ENCODE measurements around the gene ENDOV. TPM values are rescaled to one million over a fixed set of nuclear protein-coding genes. Genes with fewer than 3 reads are reported as not detected.

Gene ENDOV
- total and polyA plus RNA-seq, 2 donors (not counting 1 experiment from before 2014, with no cell fraction given), result 13.1 to 28.7 TPM

- H2AFZ ChIP-seq (ENCODE audit: low read length), result no peak overlapping the region
- H3K79me2 ChIP-seq (ENCODE audit: control insufficient read depth, insufficient read depth, low read length), result no peaks in the 10 kb centered on the region
- DNase-seq (ENCODE audit: low read depth in 2 of 2), result no peak
Measured at GRCh38 chr17:80431246-80432195, 16.6 kb downstream of the ENDOV start.

GRCh38 chr17:80432350-80432955 is 17.5 kb downstream of the ENDOV start:
- H2AFZ ChIP-seq (ENCODE audit: low read length), result no peak overlapping the region
- no peaks in the 10 kb centered on the region for H3K4me1 ChIP-seq (ENCODE audit: control insufficient read depth, extremely low read depth, insufficient read depth, low read length)
- H3K9ac ChIP-seq (ENCODE audit: insufficient read depth, low read length), result no peak overlapping the region
- no peaks in the 10 kb centered on the region for H3K9me3 ChIP-seq (ENCODE audit: control insufficient read depth, insufficient read depth, low read depth, low read length)
- no peaks in the 10 kb centered on the region for H4K20me1 ChIP-seq (ENCODE audit: control insufficient read depth, extremely low read depth, insufficient read depth, low read length)
- no peak overlapping the region for H3K4me2 ChIP-seq (ENCODE audit: extremely low read depth, insufficient read depth, low read length)
- no peaks in the 10 kb centered on the region for H3K79me2 ChIP-seq (ENCODE audit: control insufficient read depth, insufficient read depth, low read length)
- TF ChIP-seq EZH2 (IDR thresholded peaks at IDR 0.05; ENCODE audit: low read length, missing control alignments) (no peak), CTCF (conservative IDR thresholded peaks at IDR 0.05 in 1 of 2, IDR thresholded peaks at IDR 0.05 in 1 of 2; ENCODE audit: low read depth in 1 of 2, low read length in 2 of 2) (no peak)
- H3K36me3 ChIP-seq (ENCODE audit: control insufficient read depth, insufficient read depth, low read length), result no peaks in the 10 kb centered on the region
- H3K27ac ChIP-seq (ENCODE audit: insufficient read depth, low read length), result no peak overlapping the region
- peaks cover 2% of the 10 kb centered on the region for H3K27me3 ChIP-seq (ENCODE audit: control insufficient read depth, insufficient read depth, low read length)
- DNase-seq (ENCODE audit: low read depth in 2 of 2), result no peak
- H3K4me3 ChIP-seq (replicated peaks in 1 of 4; ENCODE audit: control extremely low read depth in 1 of 4, insufficient read depth in 1 of 4, low read depth in 3 of 4, low read length in 4 of 4), result no peak overlapping the region

More at GRCh38 chr17:80431246-80432195, 16.6 kb downstream of the ENDOV start:
- Histone ChIP-seq H4K20me1 (ENCODE audit: control insufficient read depth, extremely low read depth, insufficient read depth, low read length) (no peaks in the 10 kb centered on the region), H3K4me2 (ENCODE audit: extremely low read depth, insufficient read depth, low read length) (no peak overlapping the region), H3K27me3 (ENCODE audit: control insufficient read depth, insufficient read depth, low read length) (no peaks in the 10 kb centered on the region), H3K27ac (ENCODE audit: insufficient read depth, low read length) (no peak overlapping the region), H3K9ac (ENCODE audit: insufficient read depth, low read length) (no peak overlapping the region), H3K4me1 (ENCODE audit: control insufficient read depth, extremely low read depth, insufficient read depth, low read length) (no peaks in the 10 kb centered on the region), H3K36me3 (ENCODE audit: control insufficient read depth, insufficient read depth, low read length) (no peaks in the 10 kb centered on the region), H3K9me3 (ENCODE audit: control insufficient read depth, insufficient read depth, low read depth, low read length) (no peaks in the 10 kb centered on the region), H3K4me3 (replicated peaks in 1 of 4; ENCODE audit: control extremely low read depth in 1 of 4, insufficient read depth in 1 of 4, low read depth in 3 of 4, low read length in 4 of 4) (no peak overlapping the region)
- TF ChIP-seq CTCF (conservative IDR thresholded peaks at IDR 0.05 in 1 of 2, IDR thresholded peaks at IDR 0.05 in 1 of 2; ENCODE audit: low read depth in 1 of 2, low read length in 2 of 2), result no peak
- no peak for TF ChIP-seq EZH2 (IDR thresholded peaks at IDR 0.05; ENCODE audit: low read length, missing control alignments)

- Histone ChIP-seq H3K4me3 (replicated peaks in 1 of 4; ENCODE audit: control extremely low read depth in 1 of 4, insufficient read depth in 1 of 4, low read depth in 3 of 4, low read length in 4 of 4) (no peak overlapping the region), H3K79me2 (ENCODE audit: control insufficient read depth, insufficient read depth, low read length) (no peaks in the 10 kb centered on the region), H3K9me3 (ENCODE audit: control insufficient read depth, insufficient read depth, low read depth, low read length) (no peaks in the 10 kb centered on the region), H4K20me1 (ENCODE audit: control insufficient read depth, extremely low read depth, insufficient read depth, low read length) (no peaks in the 10 kb centered on the region), H3K4me2 (ENCODE audit: extremely low read depth, insufficient read depth, low read length) (no peak overlapping the region), H3K4me1 (ENCODE audit: control insufficient read depth, extremely low read depth, insufficient read depth, low read length) (no peaks in the 10 kb centered on the region), H3K36me3 (ENCODE audit: control insufficient read depth, insufficient read depth, low read length) (no peaks in the 10 kb centered on the region), H3K27me3 (ENCODE audit: control insufficient read depth, insufficient read depth, low read length) (peaks cover 4% of the 10 kb centered on the region), H3K27ac (ENCODE audit: insufficient read depth, low read length) (no peak overlapping the region), H2AFZ (ENCODE audit: low read length) (no peak overlapping the region), H3K9ac (ENCODE audit: insufficient read depth, low read length) (no peak overlapping the region)
- no peak for TF ChIP-seq EZH2 (IDR thresholded peaks at IDR 0.05; ENCODE audit: low read length, missing control alignments)
- no peak for TF ChIP-seq CTCF (conservative IDR thresholded peaks at IDR 0.05 in 1 of 2, IDR thresholded peaks at IDR 0.05 in 1 of 2; ENCODE audit: low read depth in 1 of 2, low read length in 2 of 2)
- DNase-seq (ENCODE audit: low read depth in 2 of 2), result no peak
Measured at GRCh38 chr17:80432961-80433550, 18.1 kb downstream of the ENDOV start.

Measured in fibroblast of lung (primary cell).